K562 (cell line): ENCODE results near the gene TMEM143. TPM values are rescaled to one million over a fixed set of nuclear protein-coding genes. Genes with fewer than 3 reads are reported as not detected.

Experiments
- ARID4B ChIP-seq: sonication (generic); formaldehyde crosslinking; IDR thresholded peaks from 2 replicates; pipeline ENCODE4 v1.8.0; 2022; ENCODE audit warnings: mild to moderate bottlenecking, missing genetic modification reagents
- CC2D1A ChIP-seq: fragments of 450-650 bp; IDR thresholded peaks from 2 replicates; pipeline ENCODE4 v1.6.1; 2017; ENCODE audit warnings: mild to moderate bottlenecking
- FOXK2 ChIP-seq, 2 experiments: fragments of 450-650 bp; IDR thresholded peaks in 1 of 2; conservative IDR thresholded peaks in 1 of 2; 2 replicates each; pipeline ENCODE4 v1.6.1; 2016; ENCODE audit warnings: low read depth in 2 of 2, mild to moderate bottlenecking in 1 of 2
- HNRNPUL1 ChIP-seq: fragments of 200-400 bp; formaldehyde crosslinking; IDR thresholded peaks from 2 replicates; pipeline ENCODE4 v1.6.1; 2017; ENCODE audit warnings: low read length
- MTA3 ChIP-seq: fragments of 450-650 bp; formaldehyde crosslinking; IDR thresholded peaks from 2 replicates; pipeline ENCODE4 v1.6.1; 2017; ENCODE audit warnings: mild to moderate bottlenecking, borderline replicate concordance
- PHTF2 ChIP-seq: fragments of 250-450 bp; sonication (Bioruptor Pico); IDR thresholded peaks from 2 replicates; pipeline ENCODE4 v1.5.0; 2021; ENCODE audit warnings: mild to moderate bottlenecking
- RBM17 ChIP-seq: fragments of 200-400 bp; formaldehyde crosslinking; IDR thresholded peaks from 2 replicates; pipeline ENCODE4 v1.6.1; 2017; ENCODE audit warnings: low read depth, mild to moderate bottlenecking, low read length, borderline replicate concordance
- SIN3A ChIP-seq, 2 experiments: fragments of 150-350 bp in 1 of 2; IDR thresholded peaks; 2 replicates each; pipeline ENCODE4 v1.6.1; 2011 to 2016; ENCODE audit warnings: borderline replicate concordance in 2 of 2, low read depth in 2 of 2, low read length in 2 of 2, mild to moderate bottlenecking in 2 of 2, moderate library complexity in 2 of 2; ENCODE audit not compliant: control insufficient read depth in 1 of 2
- SMAD2 ChIP-seq: fragments of 150-350 bp; IDR thresholded peaks from 2 replicates; pipeline ENCODE4 v1.6.1; 2014; ENCODE audit warnings: low read depth, mild to moderate bottlenecking, low read length
- TRIM24 ChIP-seq, 2 experiments: fragments of 450-650 bp; IDR thresholded peaks; 2 replicates each; pipeline ENCODE4 v1.6.1; 2016
- ZC3H4 ChIP-seq: sonication (generic); formaldehyde crosslinking; IDR thresholded peaks from 2 replicates; pipeline ENCODE4 v1.9.0; 2021; ENCODE audit warnings: missing genetic modification reagents, borderline replicate concordance
- ZNF407 ChIP-seq: fragments of 450-650 bp; IDR thresholded peaks from 2 replicates; pipeline ENCODE4 v1.6.1; 2016; ENCODE audit warnings: low read depth
- polyA plus RNA-seq, 8 experiments: library from polyadenylated mRNA; depleted of rRNA in 4 of 8; stranded (reverse) in 5 of 8; unstranded in 3 of 8; fragments of >200 nt; fragmentation: Nextera tagmentation in 2 of 8; fragmentation: Illumina TruSeq in 1 of 8; extraction: Ambion mirVana in 2 of 8; extraction: Trizol in 1 of 8; gene quantifications; 2 replicates each; pipeline versions ENCODE4 v1.2.1 to v1.2.3, GENCODE V29; 2011 to 2014; ENCODE audit warnings: inconsistent platforms in 1 of 8, missing spikeins in 1 of 8
- total RNA-seq, 7 experiments: library from RNA; depleted of rRNA in 6 of 7; stranded (reverse); fragments of >200 nt in 6 of 7; fragmentation: Illumina TruSeq in 2 of 7; extraction: Trizol in 2 of 7; gene quantifications; 2 replicates each; pipeline versions ENCODE4 v1.2.1 to v1.2.3, GENCODE V29; 2011 to 2021; ENCODE audit warnings: low replicate concordance in 1 of 7

Gene TMEM143
- total and polyA plus RNA-seq, 9 of the 15 experiments (the other 6 are each of a cell fraction or from before 2014, with no cell fraction given): 0.66 to 8.8 (median 4.3) TPM

GRCh38 chr19:48333467-48334384 is 30.0 kb downstream of the TMEM143 start (continued):
- TF ChIP-seq ZC3H4: peak; percentile 74; the same call in 1 of the 2 replicates
- TF ChIP-seq SIN3A (IDR thresholded peaks at IDR 0.05; ENCODE audit: borderline replicate concordance in 2 of 2, control insufficient read depth in 1 of 2, low read depth in 2 of 2, low read length in 2 of 2): peak in 1 of 2 experiments; percentile 51; a peak in 2 of 4 replicates
- 0 out of 2 replicates have a peak, but pooled peaks have one; percentile 3 for TF ChIP-seq ARID4B (CRISPR knock-in tag)
- TF ChIP-seq PHTF2: no peak
- no peak for TF ChIP-seq RBM17
- peak; percentile 73; the same call in 1 of the 2 replicates for TF ChIP-seq ZNF407
- 0 out of 4 replicates have a peak, but pooled peaks of 1 of the 2 experiments have one; percentile 17 for TF ChIP-seq FOXK2 (conservative IDR thresholded peaks at IDR 0.05 in 1 of 2, IDR thresholded peaks at IDR 0.05 in 1 of 2; ENCODE audit: low read depth in 2 of 2)
- TF ChIP-seq HNRNPUL1: no peak
- TF ChIP-seq CC2D1A: peak; percentile 36; the same call in 1 of the 2 replicates
- TF ChIP-seq MTA3: peak; percentile 71
- TF ChIP-seq TRIM24 (IDR thresholded peaks at IDR 0.05): peak in 1 of 2 experiments; percentile 24; a peak in 1 of 4 replicates
- no peak for TF ChIP-seq SMAD2
